Keratinocyte (primary cell): ENCODE data around the gene NFATC1. TPM values are rescaled to one million over a fixed set of nuclear protein-coding genes. Genes with fewer than 3 reads are reported as not detected.

Experiments
- DNase-seq: peaks from one replicate; pipeline ENCODE4 v3.0.0-alpha.2; 2011; ENCODE audit warnings: low read depth, missing footprints, low spot score
- FAIRE-seq: peaks from 2 replicates; lab custom pipeline; 2011; peaks lifted over from hg19 to GRCh38; lab: Jason Lieb, UNC
- H2AFZ ChIP-seq: 2 replicates; pipeline ENCODE4 v1.6.0; 2012; ENCODE audit warnings: low read length, control low read depth, inconsistent platforms; ENCODE audit not compliant: control insufficient read depth
- H3K27ac ChIP-seq: 2 replicates; pipeline ENCODE4 v1.5.1; 2011; ENCODE audit warnings: low read length; ENCODE audit not compliant: control insufficient read depth, insufficient read depth
- H3K27me3 ChIP-seq: 3 replicates; pipeline ENCODE4 v1.6.0; 2011; ENCODE audit warnings: low read length; ENCODE audit not compliant: control insufficient read depth, insufficient read depth; ENCODE audit errors: extremely low read depth
- H3K36me3 ChIP-seq, 2 experiments: 2 replicates in 1 of 2; 3 replicates in 1 of 2; pipeline ENCODE4 v1.5.1; 2011; ENCODE audit warnings: low read length in 2 of 2, mild to moderate bottlenecking in 1 of 2; ENCODE audit not compliant: control insufficient read depth in 2 of 2, insufficient read depth in 2 of 2; ENCODE audit errors: extremely low read depth in 1 of 2
- H3K4me1 ChIP-seq: 3 replicates; pipeline ENCODE4 v1.5.1; 2011; ENCODE audit warnings: low read length; ENCODE audit not compliant: control insufficient read depth, insufficient read depth; ENCODE audit errors: extremely low read depth
- H3K4me2 ChIP-seq: 3 replicates; pipeline ENCODE4 v1.6.0; 2011; ENCODE audit warnings: low read depth, low read length; ENCODE audit not compliant: control insufficient read depth, insufficient read depth; ENCODE audit errors: extremely low read depth
- H3K4me3 ChIP-seq, 3 experiments: fragments of 200-600 bp in 1 of 3; sonication (generic) in 1 of 3; 2 replicates in 2 of 3; 3 replicates in 1 of 3; pipeline ENCODE4 v1.5.1; 2011 to 2016; ENCODE audit warnings: low read length in 3 of 3, mild to moderate bottlenecking in 3 of 3, control low read depth in 2 of 3, inconsistent platforms in 1 of 3, low read depth in 1 of 3, mixed read lengths in 1 of 3, mixed run types in 1 of 3, moderate library complexity in 1 of 3; ENCODE audit not compliant: control insufficient read depth in 2 of 3, insufficient read depth in 2 of 3; ENCODE audit errors: extremely low read depth in 1 of 3
- H3K79me2 ChIP-seq: 2 replicates; pipeline ENCODE4 v1.6.0; 2012; ENCODE audit warnings: low read length; ENCODE audit not compliant: control insufficient read depth, insufficient read depth
- H3K9ac ChIP-seq: 3 replicates; pipeline ENCODE4 v1.6.0; 2011; ENCODE audit warnings: low read length; ENCODE audit not compliant: control insufficient read depth, insufficient read depth; ENCODE audit errors: extremely low read depth
- H3K9me1 ChIP-seq: 3 replicates; pipeline ENCODE4 v1.6.0; 2011; ENCODE audit warnings: low read length; ENCODE audit not compliant: control insufficient read depth, insufficient read depth; ENCODE audit errors: extremely low read depth
- H3K9me3 ChIP-seq: 2 replicates; pipeline ENCODE4 v1.5.1; 2012; ENCODE audit warnings: low read depth, low read length; ENCODE audit not compliant: control insufficient read depth
- H4K20me1 ChIP-seq: 3 replicates; pipeline ENCODE4 v1.6.0; 2011; ENCODE audit warnings: low read length; ENCODE audit not compliant: control insufficient read depth, insufficient read depth; ENCODE audit errors: extremely low read depth
- CTCF ChIP-seq, 3 experiments: IDR thresholded peaks in 1 of 3; conservative IDR thresholded peaks in 1 of 3; optimal IDR thresholded peaks in 1 of 3; 2 replicates in 2 of 3; 3 replicates in 1 of 3; pipeline versions ENCODE3 to v1.5.1; 2011; ENCODE audit warnings: low read length in 3 of 3, mild to moderate bottlenecking in 3 of 3, moderate library complexity in 2 of 3, control low read depth in 1 of 3, inconsistent platforms in 1 of 3; ENCODE audit not compliant: insufficient read depth in 2 of 3; ENCODE audit errors: extremely low read depth in 1 of 3
- EZH2 ChIP-seq: IDR thresholded peaks from one replicate; pipeline ENCODE4 v1.6.1; 2012; ENCODE audit warnings: inconsistent platforms, mild to moderate bottlenecking, low read length, moderate library complexity
- dilution Hi-C: fragments of 300-500 bp; cut with MboI; formaldehyde crosslinking; loops from one replicate; pipeline ENCODE4 v1.7.0; 2020; ENCODE audit warnings: low sequenced_read_pairs; ENCODE audit not compliant: extremely low pct_ligation_motif_present
- polyA plus RNA-seq, 5 experiments: library from polyadenylated mRNA; depleted of rRNA in 3 of 5; stranded (reverse) in 3 of 5; stranded (forward) in 1 of 5; unstranded in 1 of 5; fragments of >200 nt; gene quantifications; 1 replicate in 1 of 5; 2 replicates in 3 of 5; 3 replicates in 1 of 5; pipeline versions ENCODE4 v1.2.1 to v1.2.3, GENCODE V29; 2011 to 2012; ENCODE audit warnings: missing spikeins in 2 of 5, low read depth in 1 of 5, low replicate concordance in 1 of 5

The NFATC1 gene
- polyA plus RNA-seq, 1 donor (not counting 4 experiments of a cell fraction or from before 2014, with no cell fraction given), result 0.77 TPM

GRCh38 chr18:79487183-79487800 is 91.6 kb downstream of the NFATC1 start:
- no peak for FAIRE-seq
- dilution Hi-C loops, result no loop called here

DNA sequence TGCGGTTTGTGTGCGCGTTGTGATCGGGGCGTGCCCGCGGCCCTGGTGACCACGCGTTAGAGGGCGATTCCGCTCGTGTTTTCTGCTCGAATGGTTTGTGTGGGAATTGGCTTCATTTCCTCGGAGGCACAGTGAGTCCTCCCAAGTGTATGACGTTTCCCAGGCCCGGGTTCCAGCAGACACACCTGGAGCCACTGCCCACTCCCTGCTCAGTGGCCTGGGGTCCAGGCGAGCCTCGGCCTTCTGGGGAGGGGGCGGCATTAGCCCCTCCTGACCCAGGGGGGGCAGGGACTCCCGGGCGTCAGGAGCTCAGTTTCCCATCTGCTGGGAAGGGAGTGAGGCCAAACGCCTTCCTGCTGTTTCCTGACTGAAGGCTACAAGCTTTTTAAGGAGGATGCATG is 92.1 kb downstream of the NFATC1 start:
- FAIRE-seq (no peak), DNase-seq (no peak)
- Histone ChIP-seq H3K79me2 (no peaks in the 10 kb centered on the region), H3K27me3 (no peaks in the 10 kb centered on the region), H3K36me3 (no peaks in the 10 kb centered on the region), H3K4me2 (no peak overlapping the region), H3K4me3 (no peak overlapping the region), H4K20me1 (no peaks in the 10 kb centered on the region), H3K9ac (no peak overlapping the region), H3K27ac (no peak overlapping the region), H3K4me1 (no peaks in the 10 kb centered on the region), H2AFZ (no peak overlapping the region), H3K9me1 (no peaks in the 10 kb centered on the region), H3K9me3 (no peaks in the 10 kb centered on the region)
- TF ChIP-seq EZH2, result no peak
- no peak for TF ChIP-seq CTCF (optimal IDR thresholded peaks at IDR 0.05 in 1 of 3, IDR thresholded peaks at IDR 0.05 in 1 of 3, conservative IDR thresholded peaks at IDR 0.05 in 1 of 3; ENCODE audit: extremely low read depth in 1 of 3, insufficient read depth in 2 of 3, low read length in 3 of 3)
- dilution Hi-C loops, result no loop called here

More at GRCh38 chr18:79487183-79487800, 91.6 kb downstream of the NFATC1 start:
- no peak overlapping the region for H3K4me2 ChIP-seq
- H3K36me3 ChIP-seq, result no peaks in the 10 kb centered on the region
- no peak overlapping the region for H2AFZ ChIP-seq
- H4K20me1 ChIP-seq, result no peaks in the 10 kb centered on the region
- no peaks in the 10 kb centered on the region for H3K27me3 ChIP-seq
- no peaks in the 10 kb centered on the region for H3K79me2 ChIP-seq
- no peaks in the 10 kb centered on the region for H3K9me1 ChIP-seq
- no peak overlapping the region for H3K27ac ChIP-seq
- H3K4me3 ChIP-seq, result no peak overlapping the region
- TF ChIP-seq EZH2 (no peak), CTCF (optimal IDR thresholded peaks at IDR 0.05 in 1 of 3, IDR thresholded peaks at IDR 0.05 in 1 of 3, conservative IDR thresholded peaks at IDR 0.05 in 1 of 3; ENCODE audit: extremely low read depth in 1 of 3, insufficient read depth in 2 of 3, low read length in 3 of 3) (no peak)
- no peak overlapping the region for H3K9ac ChIP-seq
- no peaks in the 10 kb centered on the region for H3K4me1 ChIP-seq
- DNase-seq, result no peak
- no peaks in the 10 kb centered on the region for H3K9me3 ChIP-seq
